MM.1S (cell line): ENCODE measurements around the gene GRK4.

Experiments
- DNase-seq: peaks from one replicate; pipeline ENCODE4 v3.0.0-alpha.2; 2015
- H2AFZ ChIP-seq: fragments of 300-600 bp; sonication (generic); 2 replicates; pipeline ENCODE4 v1.6.0; 2016; ENCODE audit warnings: antibody characterized with exemption, low read length
- H3F3A ChIP-seq: fragments of 300-600 bp; sonication (generic); 2 replicates; pipeline ENCODE4 v1.6.1; 2016; ENCODE audit warnings: mild to moderate bottlenecking, antibody characterized with exemption, low read length, moderate library complexity, mixed read lengths; ENCODE audit not compliant: insufficient read depth
- H3K27ac ChIP-seq: fragments of 300-600 bp; sonication (generic); 2 replicates; pipeline ENCODE4 v1.5.1; 2016; ENCODE audit warnings: mild to moderate bottlenecking, low read length
- H3K27me3 ChIP-seq: fragments of 300-600 bp; sonication (generic); replicated peaks from 2 replicates; pipeline ENCODE4 v1.6.0; 2016; ENCODE audit warnings: low read length; ENCODE audit not compliant: insufficient read depth
- H3K36me3 ChIP-seq: fragments of 300-600 bp; sonication (generic); replicated peaks from 2 replicates; pipeline ENCODE4 v1.6.1; 2016; ENCODE audit warnings: mild to moderate bottlenecking, low read length, mixed read lengths; ENCODE audit not compliant: insufficient read depth
- H3K4me1 ChIP-seq: fragments of 300-600 bp; sonication (generic); 2 replicates; pipeline ENCODE4 v1.6.1; 2016; ENCODE audit warnings: low read length, mixed read lengths
- H3K4me2 ChIP-seq: fragments of 300-600 bp; sonication (generic); 2 replicates; pipeline ENCODE4 v1.6.0; 2016; ENCODE audit warnings: low read depth, low read length
- H3K4me3 ChIP-seq: fragments of 300-600 bp; sonication (generic); 2 replicates; pipeline ENCODE4 v1.5.1; 2016; ENCODE audit warnings: low read length, mixed read lengths
- H3K79me2 ChIP-seq: fragments of 300-600 bp; sonication (generic); 2 replicates; pipeline ENCODE4 v1.6.1; 2016; ENCODE audit warnings: mixed run types, low read length, mixed read lengths
- H3K9ac ChIP-seq: fragments of 300-600 bp; sonication (generic); 2 replicates; pipeline ENCODE4 v1.6.1; 2016; ENCODE audit warnings: low read length, mixed read lengths
- H3K9me2 ChIP-seq: fragments of 300-600 bp; sonication (generic); replicated peaks from 2 replicates; pipeline ENCODE4 v1.6.1; 2016; ENCODE audit warnings: mild to moderate bottlenecking, low read length, mixed read lengths; ENCODE audit not compliant: insufficient read depth
- H3K9me3 ChIP-seq: fragments of 300-600 bp; sonication (generic); replicated peaks from 2 replicates; pipeline ENCODE4 v1.6.1; 2016; ENCODE audit warnings: mild to moderate bottlenecking, low read length, mixed read lengths; ENCODE audit not compliant: insufficient read depth
- H4K20me1 ChIP-seq: fragments of 300-600 bp; sonication (generic); 2 replicates; pipeline ENCODE4 v1.6.1; 2016; ENCODE audit warnings: mild to moderate bottlenecking, low read length, moderate library complexity, mixed read lengths; ENCODE audit not compliant: insufficient read depth
- EZH2 ChIP-seq: fragments of 300-600 bp; sonication (generic); optimal IDR thresholded peaks from 2 replicates; pipeline ENCODE3; 2017; ENCODE audit warnings: low read depth, mild to moderate bottlenecking, antibody characterized with exemption, low read length, mixed read lengths
- EZH2phosphoT487 ChIP-seq: fragments of 300-600 bp; sonication (generic); IDR thresholded peaks from 2 replicates; pipeline ENCODE4 v1.6.1; 2018; ENCODE audit warnings: antibody characterized with exemption, low read length
- TF ChIP-seq, protein P1 (sequence below): fragments of 300-600 bp; sonication (generic); IDR thresholded peaks from 2 replicates; pipeline ENCODE4 v1.5.1; 2016; ENCODE audit warnings: antibody characterized with exemption, low read length, mixed read lengths

GRK4 gene

DNA sequence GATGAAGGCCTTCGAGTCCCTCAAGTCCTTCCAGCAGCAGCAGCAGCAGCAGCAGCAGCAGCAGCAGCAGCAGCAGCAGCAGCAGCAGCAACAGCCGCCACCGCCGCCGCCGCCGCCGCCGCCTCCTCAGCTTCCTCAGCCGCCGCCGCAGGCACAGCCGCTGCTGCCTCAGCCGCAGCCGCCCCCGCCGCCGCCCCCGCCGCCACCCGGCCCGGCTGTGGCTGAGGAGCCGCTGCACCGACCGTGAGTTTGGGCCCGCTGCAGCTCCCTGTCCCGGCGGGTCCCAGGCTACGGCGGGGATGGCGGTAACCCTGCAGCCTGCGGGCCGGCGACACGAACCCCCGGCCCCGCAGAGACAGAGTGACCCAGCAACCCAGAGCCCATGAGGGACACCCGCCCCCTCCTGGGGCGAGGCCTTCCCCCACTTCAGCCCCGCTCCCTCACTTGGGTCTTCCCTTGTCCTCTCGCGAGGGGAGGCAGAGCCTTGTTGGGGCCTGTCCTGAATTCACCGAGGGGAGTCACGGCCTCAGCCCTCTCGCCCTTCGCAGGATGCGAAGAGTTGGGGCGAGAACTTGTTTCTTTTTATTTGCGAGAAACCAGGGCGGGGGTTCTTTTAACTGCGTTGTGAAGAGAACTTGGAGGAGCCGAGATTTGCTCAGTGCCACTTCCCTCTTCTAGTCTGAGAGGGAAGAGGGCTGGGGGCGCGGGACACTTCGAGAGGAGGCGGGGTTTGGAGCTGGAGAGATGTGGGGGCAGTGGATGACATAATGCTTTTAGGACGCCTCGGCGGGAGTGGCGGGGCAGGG lies 111.7 kb downstream of the GRK4 start:
- DNase-seq, result peak; percentile 18
- peaks cover 8% of the 10 kb centered on the region for H3K4me1 ChIP-seq
- H3K4me3 ChIP-seq, result peak overlapping the region; percentile 91
- H3K36me3 ChIP-seq, result no peaks in the 10 kb centered on the region
- H4K20me1 ChIP-seq, result peaks cover 5% of the 10 kb centered on the region; the same call in 1 of the 2 replicates
- no peaks in the 10 kb centered on the region for H3K9me2 ChIP-seq
- H2AFZ ChIP-seq, result peak overlapping the region; percentile 74
- peak overlapping the region; percentile 71; the same call in 1 of the 2 replicates for H3K27ac ChIP-seq
- H3K79me2 ChIP-seq, result peaks cover 50% of the 10 kb centered on the region
- H3K27me3 ChIP-seq, result peaks cover 18% of the 10 kb centered on the region
- TF ChIP-seq, protein P1, sequence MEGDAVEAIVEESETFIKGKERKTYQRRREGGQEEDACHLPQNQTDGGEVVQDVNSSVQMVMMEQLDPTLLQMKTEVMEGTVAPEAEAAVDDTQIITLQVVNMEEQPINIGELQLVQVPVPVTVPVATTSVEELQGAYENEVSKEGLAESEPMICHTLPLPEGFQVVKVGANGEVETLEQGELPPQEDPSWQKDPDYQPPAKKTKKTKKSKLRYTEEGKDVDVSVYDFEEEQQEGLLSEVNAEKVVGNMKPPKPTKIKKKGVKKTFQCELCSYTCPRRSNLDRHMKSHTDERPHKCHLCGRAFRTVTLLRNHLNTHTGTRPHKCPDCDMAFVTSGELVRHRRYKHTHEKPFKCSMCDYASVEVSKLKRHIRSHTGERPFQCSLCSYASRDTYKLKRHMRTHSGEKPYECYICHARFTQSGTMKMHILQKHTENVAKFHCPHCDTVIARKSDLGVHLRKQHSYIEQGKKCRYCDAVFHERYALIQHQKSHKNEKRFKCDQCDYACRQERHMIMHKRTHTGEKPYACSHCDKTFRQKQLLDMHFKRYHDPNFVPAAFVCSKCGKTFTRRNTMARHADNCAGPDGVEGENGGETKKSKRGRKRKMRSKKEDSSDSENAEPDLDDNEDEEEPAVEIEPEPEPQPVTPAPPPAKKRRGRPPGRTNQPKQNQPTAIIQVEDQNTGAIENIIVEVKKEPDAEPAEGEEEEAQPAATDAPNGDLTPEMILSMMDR, result no peak
- H3K9ac ChIP-seq, result peak overlapping the region; percentile 81
- H3F3A ChIP-seq, result peaks cover 4% of the 10 kb centered on the region; the same call in 1 of the 2 replicates
- H3K9me3 ChIP-seq, result no peaks in the 10 kb centered on the region
- H3K4me2 ChIP-seq, result peak overlapping the region; percentile 69

DNA sequence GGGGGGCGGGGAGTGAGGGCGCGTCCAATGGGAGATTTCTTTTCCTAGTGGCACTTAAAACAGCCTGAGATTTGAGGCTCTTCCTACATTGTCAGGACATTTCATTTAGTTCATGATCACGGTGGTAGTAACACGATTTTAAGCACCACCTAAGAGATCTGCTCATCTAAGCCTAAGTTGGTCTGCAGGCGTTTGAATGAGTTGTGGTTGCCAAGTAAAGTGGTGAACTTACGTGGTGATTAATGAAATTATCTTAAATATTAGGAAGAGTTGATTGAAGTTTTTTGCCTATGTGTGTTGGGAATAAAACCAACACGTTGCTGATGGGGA lies 112.2 kb downstream of the GRK4 start:
- Histone ChIP-seq H3K79me2 (peaks cover 56% of the 10 kb centered on the region), H3K27ac (no peak overlapping the region), H3K9me3 (no peaks in the 10 kb centered on the region), H3K4me1 (peaks cover 8% of the 10 kb centered on the region), H3F3A (peaks cover 4% of the 10 kb centered on the region; the same call in 1 of the 2 replicates), H3K4me2 (peak overlapping the region; percentile 69), H3K9me2 (no peaks in the 10 kb centered on the region), H4K20me1 (peaks cover 5% of the 10 kb centered on the region; the same call in 1 of the 2 replicates), H2AFZ (no peak overlapping the region), H3K27me3 (peaks cover 15% of the 10 kb centered on the region), H3K36me3 (no peaks in the 10 kb centered on the region), H3K4me3 (peak overlapping the region; percentile 91), H3K9ac (peak overlapping the region; percentile 47; the same call in 1 of the 2 replicates)
- no peak for DNase-seq
- TF ChIP-seq, protein P1, result no peak
- TF ChIP-seq EZH2phosphoT487 (no peak), EZH2 (no peak)

DNA sequence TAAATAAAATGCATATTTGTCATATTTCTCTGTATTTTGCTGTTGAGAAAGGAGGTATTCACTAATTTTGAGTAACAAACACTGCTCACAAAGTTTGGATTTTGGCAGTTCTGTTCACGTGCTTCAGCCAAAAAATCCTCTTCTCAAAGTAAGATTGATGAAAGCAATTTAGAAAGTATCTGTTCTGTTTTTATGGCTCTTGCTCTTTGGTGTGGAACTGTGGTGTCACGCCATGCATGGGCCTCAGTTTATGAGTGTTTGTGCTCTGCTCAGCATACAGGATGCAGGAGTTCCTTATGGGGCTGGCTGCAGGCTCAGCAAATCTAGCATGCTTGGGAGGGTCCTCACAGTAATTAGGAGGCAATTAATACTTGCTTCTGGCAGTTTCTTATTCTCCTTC lies 114.4 kb downstream of the GRK4 start:
- H3K4me3 ChIP-seq, result no peak overlapping the region
- no peak overlapping the region for H3K27ac ChIP-seq

More for the DNA sequence above, 114.4 kb downstream of the GRK4 start:
- no peak for DNase-seq
- Histone ChIP-seq H3K4me1 (peaks cover 8% of the 10 kb centered on the region), H2AFZ (no peak overlapping the region), H3K9me3 (no peaks in the 10 kb centered on the region), H4K20me1 (peaks cover 5% of the 10 kb centered on the region; the same call in 1 of the 2 replicates), H3K9ac (no peak overlapping the region), H3K9me2 (no peaks in the 10 kb centered on the region), H3K79me2 (peaks cover 76% of the 10 kb centered on the region), H3F3A (peaks cover 4% of the 10 kb centered on the region; the same call in 1 of the 2 replicates), H3K4me2 (no peak overlapping the region), H3K36me3 (no peaks in the 10 kb centered on the region), H3K27me3 (no peaks in the 10 kb centered on the region)
- TF ChIP-seq EZH2, result no peak
- TF ChIP-seq EZH2phosphoT487, result no peak
- TF ChIP-seq, protein P1, result no peak
